HepG2 (cell line): ENCODE measurements around the gene NABP2. TPM values are rescaled to one million over a fixed set of nuclear protein-coding genes. Genes with fewer than 3 reads are reported as not detected.

Experiments used
- ADNP ChIP-seq: sonication (generic); formaldehyde crosslinking; IDR thresholded peaks from 2 replicates; pipeline ENCODE4 v1.4.0; 2020; ENCODE audit warnings: missing genetic modification reagents
- ASH2L ChIP-seq: fragments of 300-600, 200-600 bp; sonication (generic); IDR thresholded peaks from 2 replicates; pipeline ENCODE4 v1.7.0; 2017; ENCODE audit warnings: low read depth, mild to moderate bottlenecking, moderate library complexity, mixed read lengths, low read length; ENCODE audit not compliant: insufficient read length
- ATF4 ChIP-seq, 2 experiments: fragments of 450-650 bp in 1 of 2; sonication (generic) in 1 of 2; formaldehyde crosslinking; IDR thresholded peaks; 2 replicates each; pipeline versions ENCODE4 v1.5.0 to v1.8.0; 2020 to 2022; ENCODE audit warnings: mild to moderate bottlenecking in 1 of 2, missing genetic modification reagents in 1 of 2
- ATF6 ChIP-seq: sonication (generic); formaldehyde crosslinking; conservative IDR thresholded peaks from 2 replicates; pipeline ENCODE4 v1.4.0; 2020; ENCODE audit warnings: missing genetic modification reagents
- HDAC2 ChIP-seq: sonication (generic); formaldehyde crosslinking; IDR thresholded peaks from 2 replicates; pipeline ENCODE4 v1.4.0; 2020; ENCODE audit warnings: missing genetic modification reagents
- HOMEZ ChIP-seq: IDR thresholded peaks from 2 replicates; pipeline ENCODE4 v1.6.1; 2016; ENCODE audit warnings: low read depth
- MTF2 ChIP-seq: sonication (generic); formaldehyde crosslinking; IDR thresholded peaks from 2 replicates; pipeline ENCODE4 v1.5.0; 2020; ENCODE audit warnings: missing genetic modification reagents, borderline replicate concordance
- NR2F6 ChIP-seq, 2 experiments: IDR thresholded peaks; 2 replicates each; pipeline ENCODE4 v1.6.1; 2016; ENCODE audit warnings: antibody characterized with exemption in 1 of 2, mild to moderate bottlenecking in 1 of 2
- PHF5A ChIP-seq: IDR thresholded peaks from one replicate; pipeline ENCODE4 v1.6.1; 2018; ENCODE audit warnings: low read depth, missing genetic modification reagents; ENCODE audit not compliant: unreplicated experiment
- PLSCR1 ChIP-seq: sonication (generic); formaldehyde crosslinking; IDR thresholded peaks from 2 replicates; pipeline ENCODE4 v1.5.0; 2020; ENCODE audit warnings: missing genetic modification reagents, mild to moderate bottlenecking, borderline replicate concordance
- SATB2 ChIP-seq: sonication (generic); formaldehyde crosslinking; IDR thresholded peaks from 2 replicates; pipeline ENCODE4 v1.5.0; 2020; ENCODE audit warnings: missing genetic modification reagents
- SSRP1 ChIP-seq: IDR thresholded peaks from 2 replicates; pipeline ENCODE4 v1.6.1; 2016; ENCODE audit warnings: control low read depth
- ZBTB1 ChIP-seq: sonication (generic); formaldehyde crosslinking; IDR thresholded peaks from 2 replicates; pipeline ENCODE4 v1.4.0; 2020; ENCODE audit warnings: missing genetic modification reagents, borderline replicate concordance
- ZBTB33 ChIP-seq: sonication (generic); formaldehyde crosslinking; IDR thresholded peaks from 2 replicates; pipeline ENCODE4 v1.4.0; 2020; ENCODE audit warnings: missing genetic modification reagents
- ZBTB8A ChIP-seq: sonication (generic); formaldehyde crosslinking; IDR thresholded peaks from 2 replicates; pipeline ENCODE4 v1.4.0; 2020; ENCODE audit warnings: mild to moderate bottlenecking, low read depth, missing genetic modification reagents, borderline replicate concordance
- ZFX ChIP-seq: sonication (generic); formaldehyde crosslinking; IDR thresholded peaks from 2 replicates; pipeline ENCODE4 v1.4.0; 2020; ENCODE audit warnings: mild to moderate bottlenecking, low read depth, missing genetic modification reagents, moderate library complexity
- ZNF121 ChIP-seq: sonication (generic); formaldehyde crosslinking; IDR thresholded peaks from 2 replicates; pipeline ENCODE4 v1.5.0; 2020; ENCODE audit warnings: mild to moderate bottlenecking, missing genetic modification reagents
- ZNF274 ChIP-seq: sonication (generic); formaldehyde crosslinking; IDR thresholded peaks from 2 replicates; pipeline ENCODE4 v1.5.1; 2020; ENCODE audit warnings: mild to moderate bottlenecking, missing genetic modification reagents
- ZNF484 ChIP-seq: sonication (generic); formaldehyde crosslinking; IDR thresholded peaks from 2 replicates; pipeline ENCODE4 v1.5.1; 2020; ENCODE audit warnings: mild to moderate bottlenecking, low read depth, missing genetic modification reagents, borderline replicate concordance
- ZNF510 ChIP-seq: sonication (generic); formaldehyde crosslinking; IDR thresholded peaks from 2 replicates; pipeline ENCODE4 v1.4.0; 2020; ENCODE audit warnings: low read depth, mild to moderate bottlenecking, missing genetic modification reagents
- ZNF644 ChIP-seq: IDR thresholded peaks from 2 replicates; pipeline ENCODE4 v1.6.1; 2016; ENCODE audit warnings: low read depth
- ZNF883 ChIP-seq: sonication (generic); formaldehyde crosslinking; IDR thresholded peaks from 2 replicates; pipeline ENCODE4 v1.5.1; 2020; ENCODE audit warnings: mild to moderate bottlenecking, missing genetic modification reagents; ENCODE audit errors: not compliant biosample characterization
- polyA plus RNA-seq, 8 experiments: library from polyadenylated mRNA; depleted of rRNA in 3 of 8; stranded (reverse) in 7 of 8; unstranded in 1 of 8; fragments of >200 nt; fragmentation: Illumina TruSeq in 4 of 8; extraction: Trizol in 4 of 8; gene quantifications; 2 replicates each; pipeline versions ENCODE4 v1.2.1 to v1.2.3, GENCODE V29; 2011 to 2016; ENCODE audit warnings: low read depth in 4 of 8, missing spikeins in 1 of 8, mixed read lengths in 1 of 8; ENCODE audit not compliant: insufficient read depth in 1 of 8
- total RNA-seq, 5 experiments: library from RNA; depleted of rRNA; stranded (reverse); fragments of >200 nt; fragmentation: Illumina TruSeq; extraction: Trizol; gene quantifications; 2 replicates each; pipeline ENCODE4 v1.2.3, GENCODE V29; 2016; ENCODE audit warnings: low read depth in 1 of 5

The NABP2 gene
- total and polyA plus RNA-seq, 2 of the 13 experiments (the other 11 are each of a cell fraction or from before 2014, with no cell fraction given): 33.2 to 35.5 TPM

GRCh38 chr12:56266693-56267442, 42.7 kb downstream of the NABP2 start, which contains the start of gene COQ10A (continued):
- TF ChIP-seq ZNF274 (CRISPR knock-in tag) (peak; percentile 72; the same call in 1 of the 2 replicates), SSRP1 (CRISPR knock-in tag) (no peak), ZNF484 (CRISPR knock-in tag) (no peak), SATB2 (peak; percentile 2; the same call in 1 of the 2 replicates), ZNF121 (no peak; the same call in 1 of the 2 replicates), ASH2L (peak; percentile 86), MTF2 (peak; percentile 55; the same call in 1 of the 2 replicates), ZBTB1 (CRISPR knock-in tag) (no peak), ZNF883 (CRISPR knock-in tag) (peak; percentile 77), ZBTB8A (CRISPR knock-in tag) (no peak), PHF5A (CRISPR knock-in tag) (no peak), HOMEZ (CRISPR knock-in tag) (peak; percentile 66; the same call in 1 of the 2 replicates), ADNP (peak; percentile 77; the same call in 1 of the 2 replicates), ATF6 (no peak), ZNF510 (CRISPR knock-in tag) (0 out of 2 replicates have a peak, but pooled peaks have one; percentile 52), ZNF644 (CRISPR knock-in tag) (peak; percentile 28; the same call in 1 of the 2 replicates), ZBTB33 (CRISPR knock-in tag) (peak; percentile 34; the same call in 1 of the 2 replicates), NR2F6 (IDR thresholded peaks at IDR 0.05) (no peak), NR2F6 (CRISPR knock-in tag; IDR thresholded peaks at IDR 0.05) (peak; percentile 58; the same call in 1 of the 2 replicates), PLSCR1 (CRISPR knock-in tag) (no peak), ATF4 (CRISPR knock-in tag; IDR thresholded peaks at IDR 0.05) (no peak), HDAC2 (CRISPR knock-in tag) (peak; percentile 81), ZFX (CRISPR knock-in tag) (peak; percentile 93)
